Liver (tissue), 3 donors: ENCODE results near the gene MAP1LC3B.

Experiments used
- GABPA ChIP-seq, 2 donors: IDR thresholded peaks in 1 of 2; conservative IDR thresholded peaks in 1 of 2; 2 replicates each; pipeline ENCODE4 v1.6.1; 2016; ENCODE audit warnings: antibody characterized with exemption in 2 of 2, mild to moderate bottlenecking in 1 of 2, moderate library complexity in 1 of 2
- HNF4G ChIP-seq: IDR thresholded peaks from 2 replicates; pipeline ENCODE4 v1.6.1; 2016; ENCODE audit warnings: antibody characterized with exemption
- JUND ChIP-seq, 2 donors: IDR thresholded peaks; 2 replicates each; pipeline ENCODE4 v1.6.1; 2016; ENCODE audit warnings: antibody characterized with exemption in 2 of 2
- RAD21 ChIP-seq, 2 donors: IDR thresholded peaks; 2 replicates each; pipeline ENCODE4 v1.6.1; 2016; ENCODE audit warnings: antibody characterized with exemption in 2 of 2, mild to moderate bottlenecking in 2 of 2
- TAF1 ChIP-seq: conservative IDR thresholded peaks from 2 replicates; pipeline ENCODE4 v1.6.1; 2016; ENCODE audit warnings: antibody characterized with exemption, mild to moderate bottlenecking
- YY1 ChIP-seq: IDR thresholded peaks from 2 replicates; pipeline ENCODE4 v1.6.1; 2016; ENCODE audit warnings: antibody characterized with exemption, mild to moderate bottlenecking
- TF ChIP-seq, protein P1 (sequence below): fragments of 150-350 bp; IDR thresholded peaks from 2 replicates; pipeline ENCODE4 v1.5.1; 2017; ENCODE audit warnings: improper control_type of control experiment, low read depth, low read length; ENCODE audit not compliant: missing input control
- TF ChIP-seq, protein P2 (sequence below): IDR thresholded peaks from 2 replicates; pipeline ENCODE4 v1.6.1; 2016; ENCODE audit warnings: antibody characterized with exemption
- TF ChIP-seq, protein P3 (sequence below): IDR thresholded peaks from 2 replicates; pipeline ENCODE4 v1.6.1; 2016; ENCODE audit warnings: antibody characterized with exemption, mild to moderate bottlenecking
- TF ChIP-seq, protein P4 (sequence below): IDR thresholded peaks from 2 replicates; pipeline ENCODE4 v1.6.1; 2016; ENCODE audit warnings: antibody characterized with exemption
- donor health status: healthy.
- donor health status: healthy.

DNA sequence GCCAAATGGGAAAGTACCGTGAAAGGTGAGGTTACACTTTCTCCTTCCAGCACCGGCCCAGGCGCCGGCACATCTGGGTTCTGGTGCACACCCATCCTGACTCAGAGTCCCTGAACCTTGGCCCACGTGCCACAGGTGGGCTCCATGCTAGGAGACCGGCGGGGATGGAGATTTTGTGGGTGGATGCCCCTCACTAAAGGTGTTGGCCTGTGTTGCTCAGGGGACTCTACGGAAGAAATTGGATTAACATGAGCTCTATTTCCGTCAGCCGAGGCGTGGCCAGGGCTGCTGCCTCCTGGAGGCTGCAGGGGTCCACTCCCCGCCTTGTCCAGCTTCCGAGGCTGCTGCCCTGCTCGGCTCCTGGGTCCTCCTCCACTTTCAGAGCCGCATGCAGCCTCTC is 39.3 kb upstream of the MAP1LC3B start:
- TF ChIP-seq, protein P1, sequence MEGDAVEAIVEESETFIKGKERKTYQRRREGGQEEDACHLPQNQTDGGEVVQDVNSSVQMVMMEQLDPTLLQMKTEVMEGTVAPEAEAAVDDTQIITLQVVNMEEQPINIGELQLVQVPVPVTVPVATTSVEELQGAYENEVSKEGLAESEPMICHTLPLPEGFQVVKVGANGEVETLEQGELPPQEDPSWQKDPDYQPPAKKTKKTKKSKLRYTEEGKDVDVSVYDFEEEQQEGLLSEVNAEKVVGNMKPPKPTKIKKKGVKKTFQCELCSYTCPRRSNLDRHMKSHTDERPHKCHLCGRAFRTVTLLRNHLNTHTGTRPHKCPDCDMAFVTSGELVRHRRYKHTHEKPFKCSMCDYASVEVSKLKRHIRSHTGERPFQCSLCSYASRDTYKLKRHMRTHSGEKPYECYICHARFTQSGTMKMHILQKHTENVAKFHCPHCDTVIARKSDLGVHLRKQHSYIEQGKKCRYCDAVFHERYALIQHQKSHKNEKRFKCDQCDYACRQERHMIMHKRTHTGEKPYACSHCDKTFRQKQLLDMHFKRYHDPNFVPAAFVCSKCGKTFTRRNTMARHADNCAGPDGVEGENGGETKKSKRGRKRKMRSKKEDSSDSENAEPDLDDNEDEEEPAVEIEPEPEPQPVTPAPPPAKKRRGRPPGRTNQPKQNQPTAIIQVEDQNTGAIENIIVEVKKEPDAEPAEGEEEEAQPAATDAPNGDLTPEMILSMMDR: no peak
- TF ChIP-seq, protein P2, sequence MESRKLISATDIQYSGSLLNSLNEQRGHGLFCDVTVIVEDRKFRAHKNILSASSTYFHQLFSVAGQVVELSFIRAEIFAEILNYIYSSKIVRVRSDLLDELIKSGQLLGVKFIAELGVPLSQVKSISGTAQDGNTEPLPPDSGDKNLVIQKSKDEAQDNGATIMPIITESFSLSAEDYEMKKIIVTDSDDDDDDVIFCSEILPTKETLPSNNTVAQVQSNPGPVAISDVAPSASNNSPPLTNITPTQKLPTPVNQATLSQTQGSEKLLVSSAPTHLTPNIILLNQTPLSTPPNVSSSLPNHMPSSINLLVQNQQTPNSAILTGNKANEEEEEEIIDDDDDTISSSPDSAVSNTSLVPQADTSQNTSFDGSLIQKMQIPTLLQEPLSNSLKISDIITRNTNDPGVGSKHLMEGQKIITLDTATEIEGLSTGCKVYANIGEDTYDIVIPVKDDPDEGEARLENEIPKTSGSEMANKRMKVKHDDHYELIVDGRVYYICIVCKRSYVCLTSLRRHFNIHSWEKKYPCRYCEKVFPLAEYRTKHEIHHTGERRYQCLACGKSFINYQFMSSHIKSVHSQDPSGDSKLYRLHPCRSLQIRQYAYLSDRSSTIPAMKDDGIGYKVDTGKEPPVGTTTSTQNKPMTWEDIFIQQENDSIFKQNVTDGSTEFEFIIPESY: no peak
- TF ChIP-seq, protein P3, sequence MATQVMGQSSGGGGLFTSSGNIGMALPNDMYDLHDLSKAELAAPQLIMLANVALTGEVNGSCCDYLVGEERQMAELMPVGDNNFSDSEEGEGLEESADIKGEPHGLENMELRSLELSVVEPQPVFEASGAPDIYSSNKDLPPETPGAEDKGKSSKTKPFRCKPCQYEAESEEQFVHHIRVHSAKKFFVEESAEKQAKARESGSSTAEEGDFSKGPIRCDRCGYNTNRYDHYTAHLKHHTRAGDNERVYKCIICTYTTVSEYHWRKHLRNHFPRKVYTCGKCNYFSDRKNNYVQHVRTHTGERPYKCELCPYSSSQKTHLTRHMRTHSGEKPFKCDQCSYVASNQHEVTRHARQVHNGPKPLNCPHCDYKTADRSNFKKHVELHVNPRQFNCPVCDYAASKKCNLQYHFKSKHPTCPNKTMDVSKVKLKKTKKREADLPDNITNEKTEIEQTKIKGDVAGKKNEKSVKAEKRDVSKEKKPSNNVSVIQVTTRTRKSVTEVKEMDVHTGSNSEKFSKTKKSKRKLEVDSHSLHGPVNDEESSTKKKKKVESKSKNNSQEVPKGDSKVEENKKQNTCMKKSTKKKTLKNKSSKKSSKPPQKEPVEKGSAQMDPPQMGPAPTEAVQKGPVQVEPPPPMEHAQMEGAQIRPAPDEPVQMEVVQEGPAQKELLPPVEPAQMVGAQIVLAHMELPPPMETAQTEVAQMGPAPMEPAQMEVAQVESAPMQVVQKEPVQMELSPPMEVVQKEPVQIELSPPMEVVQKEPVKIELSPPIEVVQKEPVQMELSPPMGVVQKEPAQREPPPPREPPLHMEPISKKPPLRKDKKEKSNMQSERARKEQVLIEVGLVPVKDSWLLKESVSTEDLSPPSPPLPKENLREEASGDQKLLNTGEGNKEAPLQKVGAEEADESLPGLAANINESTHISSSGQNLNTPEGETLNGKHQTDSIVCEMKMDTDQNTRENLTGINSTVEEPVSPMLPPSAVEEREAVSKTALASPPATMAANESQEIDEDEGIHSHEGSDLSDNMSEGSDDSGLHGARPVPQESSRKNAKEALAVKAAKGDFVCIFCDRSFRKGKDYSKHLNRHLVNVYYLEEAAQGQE: no peak
- no peak for TF ChIP-seq JUND (IDR thresholded peaks at IDR 0.05)
- TF ChIP-seq YY1: no peak
- no peak for TF ChIP-seq RAD21 (IDR thresholded peaks at IDR 0.05)
- no peak for TF ChIP-seq HNF4G
- TF ChIP-seq, protein P4, sequence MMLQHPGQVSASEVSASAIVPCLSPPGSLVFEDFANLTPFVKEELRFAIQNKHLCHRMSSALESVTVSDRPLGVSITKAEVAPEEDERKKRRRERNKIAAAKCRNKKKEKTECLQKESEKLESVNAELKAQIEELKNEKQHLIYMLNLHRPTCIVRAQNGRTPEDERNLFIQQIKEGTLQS: no peak
- no peak for TF ChIP-seq TAF1
- TF ChIP-seq GABPA (IDR thresholded peaks at IDR 0.05 in 1 of 2, conservative IDR thresholded peaks at IDR 0.05 in 1 of 2): no peak
